Epidermal melanocyte (primary cell): ENCODE data around the gene RFC2.
"Not testable (repeated sequence)": the region's sequence is repeated elsewhere in the genome, so short reads cannot be mapped to it uniquely, and the experiment has no call there.

Experiments used
- DNase-seq: peaks from one replicate; pipeline ENCODE4 v3.0.0; 2011; ENCODE audit warnings: low spot score; ENCODE audit not compliant: insufficient read length

RFC2 gene

DNA sequence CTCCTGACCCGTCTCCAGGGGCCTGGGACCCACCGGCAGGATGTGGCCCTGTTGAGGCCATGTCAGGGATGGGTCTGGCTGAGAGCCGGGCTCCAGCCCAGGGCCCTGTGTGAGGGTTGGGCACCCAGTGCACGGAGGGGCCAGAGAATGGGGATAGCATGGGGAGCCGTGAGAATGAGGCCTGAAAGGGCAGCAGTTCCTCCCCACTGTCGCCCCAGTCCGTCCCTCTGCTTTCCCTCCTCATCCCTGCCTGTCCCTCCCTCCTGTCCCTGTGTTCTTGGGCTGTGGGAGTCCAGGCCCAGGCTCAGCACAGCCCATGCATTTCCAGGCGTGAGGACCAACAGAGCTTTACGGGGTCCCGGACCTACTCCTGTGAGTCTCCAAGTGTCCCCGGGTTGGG is 34.8 kb downstream of the RFC2 start:
- no peak for DNase-seq

DNA sequence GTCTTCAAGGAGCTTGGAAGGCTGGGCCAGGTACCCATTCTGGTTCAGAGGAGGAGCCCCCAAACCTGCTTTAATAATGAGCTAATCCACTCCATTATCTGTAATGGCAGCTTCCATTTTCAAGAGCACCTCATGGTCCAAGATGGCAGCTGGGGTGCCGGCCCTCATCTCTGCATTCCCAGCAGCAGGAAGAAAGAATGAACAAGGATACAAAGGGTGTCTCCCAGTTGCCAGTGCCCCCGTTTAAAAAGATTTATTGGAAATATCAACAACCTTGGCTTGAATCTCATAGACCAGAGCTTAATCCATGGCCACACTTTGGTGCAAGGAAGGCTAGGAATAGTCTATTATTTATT is 35.9 kb downstream of the RFC2 start:
- DNase-seq = no peak

DNA sequence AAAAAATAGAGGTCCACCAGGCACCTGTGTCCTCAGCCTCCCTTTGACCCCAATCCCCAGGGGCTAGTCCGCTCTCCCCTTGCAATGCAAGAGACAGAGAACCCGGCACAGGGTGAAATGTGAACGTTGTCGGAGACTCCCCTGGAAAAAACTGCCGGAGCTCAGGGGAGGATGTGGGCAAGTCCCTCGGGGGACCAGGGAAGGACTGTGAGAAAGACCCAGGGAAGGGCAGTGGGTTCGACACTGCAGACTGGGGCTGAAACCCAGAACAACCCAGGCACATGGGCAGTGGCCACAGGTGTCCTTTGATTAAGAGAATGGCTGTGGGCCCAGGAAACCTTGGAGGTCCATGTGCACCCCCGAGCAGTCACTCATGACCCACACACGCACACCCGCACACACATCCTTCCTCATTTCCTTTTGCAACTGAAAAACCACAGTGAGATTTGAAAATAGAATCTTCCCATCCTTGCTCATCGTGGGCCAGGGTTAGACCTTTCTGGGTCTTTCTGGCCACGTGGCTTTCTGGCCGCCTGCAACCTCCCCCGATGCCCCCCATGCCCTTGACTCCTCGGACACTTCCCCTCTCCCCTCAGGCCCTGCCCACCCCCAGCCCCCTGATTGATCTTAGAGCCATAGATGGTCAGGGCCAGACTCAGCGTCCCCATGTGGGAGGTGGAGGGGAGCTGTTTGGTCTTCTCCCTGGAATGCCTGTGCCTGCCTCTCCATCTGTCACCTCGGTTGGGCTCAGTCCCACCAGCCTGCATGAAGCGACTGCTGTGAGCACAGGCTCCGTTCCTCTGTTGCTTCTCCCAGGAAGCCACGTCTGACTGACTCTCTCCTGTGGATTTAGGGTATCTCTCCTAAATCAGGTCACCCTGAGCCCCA is 36.5 kb downstream of the RFC2 start:
- no peak for DNase-seq

DNA sequence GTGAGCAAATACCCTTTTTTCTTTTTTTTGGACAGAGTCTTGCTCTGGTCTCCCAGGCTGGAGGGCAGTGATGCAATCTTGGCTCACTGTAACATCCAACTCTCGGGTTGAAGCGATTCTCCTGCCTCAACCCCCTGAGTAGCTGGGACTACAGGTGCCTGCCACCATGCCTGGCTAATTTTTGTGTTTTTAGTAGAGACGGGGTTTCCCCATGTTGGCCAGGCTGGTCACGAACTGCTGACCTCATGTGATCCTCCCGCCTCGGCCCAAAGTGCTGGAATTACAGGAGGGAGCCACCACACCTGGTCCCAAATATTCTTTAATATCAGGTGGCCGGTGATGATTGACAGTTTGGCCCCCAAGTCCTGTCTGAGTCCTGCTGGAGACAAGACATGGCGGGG is 37.8 kb downstream of the RFC2 start:
- no peak for DNase-seq

DNA sequence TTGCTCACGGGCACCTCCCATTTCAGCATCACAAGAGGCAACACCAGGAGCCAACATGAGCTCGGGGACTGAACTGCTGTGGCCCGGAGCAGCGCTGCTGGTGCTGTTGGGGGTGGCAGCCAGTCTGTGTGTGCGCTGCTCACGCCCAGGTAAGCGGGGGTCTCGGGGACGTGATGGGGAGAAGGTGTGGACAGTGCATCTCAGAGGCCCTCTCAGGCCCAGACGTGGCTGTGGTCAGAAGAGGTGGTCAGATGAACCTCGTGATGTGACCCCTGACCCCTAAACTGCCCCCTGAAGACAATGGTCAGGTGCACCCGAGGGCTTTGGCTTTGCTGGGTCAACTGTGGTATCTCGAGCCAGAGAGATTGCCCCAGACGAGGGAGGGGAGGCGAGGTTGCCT is 38.3 kb downstream of the RFC2 start:
- no peak for DNase-seq

DNA sequence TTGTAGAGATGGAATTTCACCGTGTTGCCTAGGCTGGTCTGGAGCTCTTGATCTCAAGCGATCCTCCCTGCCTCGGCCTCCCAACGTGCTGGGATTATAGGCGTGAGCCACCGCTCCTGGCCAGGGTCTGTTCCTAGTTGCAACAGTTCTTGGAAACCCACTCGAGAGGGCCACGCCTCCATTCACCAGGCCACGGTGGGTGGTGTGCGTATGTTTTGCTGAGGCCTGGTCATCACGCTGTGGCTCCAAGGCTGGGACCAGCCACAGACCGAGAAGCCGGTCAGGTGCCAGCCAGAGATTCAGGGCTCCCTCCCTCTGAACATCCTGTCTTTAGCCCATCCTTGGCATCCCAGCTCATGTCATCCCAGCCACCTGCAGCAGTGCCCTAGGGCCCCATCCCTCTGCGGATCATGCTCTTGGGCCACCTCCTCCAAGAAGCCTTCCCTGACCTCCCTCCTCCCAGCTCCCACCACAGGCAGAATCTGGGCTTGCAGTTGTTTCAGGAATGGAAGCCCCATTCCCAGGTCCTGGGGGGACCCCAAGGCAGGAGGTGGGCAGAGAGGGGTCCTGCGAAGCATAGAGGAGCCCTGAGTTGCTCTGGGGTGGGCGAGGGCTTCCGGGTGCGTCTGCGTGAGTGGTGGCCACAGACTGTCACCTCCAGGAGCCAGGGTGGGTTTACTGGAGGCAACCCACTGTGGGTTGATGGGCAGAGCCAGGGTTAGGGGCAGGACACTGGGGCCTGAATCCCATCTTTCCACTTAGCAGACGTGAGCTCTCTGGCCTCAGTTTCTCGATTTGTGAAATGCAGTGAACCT is 39.2 kb downstream of the RFC2 start:
- no peak for DNase-seq

DNA sequence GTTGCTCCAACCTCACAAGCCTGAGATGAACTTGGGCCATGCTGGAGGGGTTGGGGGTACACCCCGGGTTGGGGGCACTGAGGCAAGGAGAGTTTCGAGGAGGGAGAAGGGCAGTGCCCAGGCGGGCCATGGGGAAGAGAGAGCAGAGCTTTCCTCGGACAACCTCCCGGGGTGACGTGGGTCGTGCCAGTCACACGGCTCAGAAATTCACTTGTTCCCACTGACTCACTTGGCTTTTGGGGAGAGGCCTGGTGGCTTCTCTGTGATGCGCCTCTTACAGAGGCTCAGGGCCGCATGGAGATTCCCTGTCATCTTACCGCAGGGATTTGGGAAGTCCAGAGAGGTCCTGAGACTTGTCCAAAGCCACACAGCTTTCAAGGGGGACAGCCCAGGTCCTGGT is 41.5 kb downstream of the RFC2 start:
- no peak for DNase-seq

DNA sequence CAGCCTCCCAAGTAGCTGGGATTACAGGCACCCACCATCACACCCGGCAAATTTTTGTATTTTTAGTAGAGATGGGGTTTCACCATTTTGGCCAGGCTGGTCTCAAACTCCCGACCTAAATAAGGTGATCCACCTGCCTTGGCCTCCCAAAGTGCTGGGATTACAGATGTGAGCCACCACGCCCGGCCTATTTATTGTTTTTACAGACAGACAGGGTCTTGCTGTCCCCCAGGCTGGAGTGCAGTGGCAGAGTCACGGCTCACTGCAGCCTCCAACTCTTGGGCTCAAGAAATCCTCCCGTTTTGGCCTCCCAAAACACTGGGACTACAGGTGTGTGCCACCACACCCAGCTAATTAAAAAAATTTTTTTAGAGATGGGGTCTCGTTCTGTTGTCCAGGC is 46.0 kb downstream of the RFC2 start:
- not testable (repeated sequence) for DNase-seq

DNA sequence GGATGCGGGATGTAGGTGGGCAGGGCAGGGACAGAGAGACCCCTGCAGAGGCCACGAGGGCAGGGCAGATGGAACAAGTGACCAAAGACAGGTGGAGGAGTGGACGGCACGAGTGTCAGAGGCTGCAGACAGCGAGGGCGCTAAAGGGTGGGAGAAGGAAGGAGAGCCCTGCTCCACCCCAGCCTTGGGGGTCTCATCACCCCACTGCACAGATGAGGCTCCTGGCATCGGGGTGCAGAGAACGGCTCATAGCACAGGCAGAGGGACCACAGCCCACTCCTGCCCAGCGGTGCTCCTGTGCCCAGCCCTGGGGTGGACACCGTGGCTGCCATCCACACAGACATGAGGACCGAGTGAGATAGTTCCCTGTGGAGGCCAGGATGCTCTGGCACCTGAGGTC is 46.6 kb downstream of the RFC2 start:
- no peak for DNase-seq

DNA sequence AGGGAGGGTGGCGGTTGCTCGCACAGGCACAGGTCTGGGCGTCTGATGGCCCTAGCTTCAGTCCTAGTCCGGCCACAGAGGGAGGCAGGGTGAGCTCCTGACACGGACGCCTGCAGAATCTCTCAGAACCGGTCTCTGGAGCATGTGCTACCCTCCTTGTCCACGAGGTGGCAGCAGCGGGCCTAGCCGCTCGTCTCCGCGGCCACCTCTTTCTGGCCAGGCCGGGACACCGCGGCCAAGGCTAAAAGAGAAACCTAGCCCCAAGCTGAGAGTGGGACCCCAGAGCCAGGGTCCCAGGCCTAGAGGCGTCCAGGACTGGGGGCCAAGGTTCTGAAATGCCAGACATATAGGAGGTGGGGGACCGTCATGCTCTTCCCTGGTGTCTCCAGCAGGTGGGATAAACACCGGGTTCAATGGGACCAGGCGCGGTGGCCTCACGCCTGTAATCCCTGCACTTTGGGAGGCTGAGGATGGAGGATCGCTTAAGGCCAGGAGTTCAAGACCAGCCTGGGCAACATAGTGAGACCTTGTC is 47.5 kb downstream of the RFC2 start:
- peak; percentile 80 for DNase-seq

DNA sequence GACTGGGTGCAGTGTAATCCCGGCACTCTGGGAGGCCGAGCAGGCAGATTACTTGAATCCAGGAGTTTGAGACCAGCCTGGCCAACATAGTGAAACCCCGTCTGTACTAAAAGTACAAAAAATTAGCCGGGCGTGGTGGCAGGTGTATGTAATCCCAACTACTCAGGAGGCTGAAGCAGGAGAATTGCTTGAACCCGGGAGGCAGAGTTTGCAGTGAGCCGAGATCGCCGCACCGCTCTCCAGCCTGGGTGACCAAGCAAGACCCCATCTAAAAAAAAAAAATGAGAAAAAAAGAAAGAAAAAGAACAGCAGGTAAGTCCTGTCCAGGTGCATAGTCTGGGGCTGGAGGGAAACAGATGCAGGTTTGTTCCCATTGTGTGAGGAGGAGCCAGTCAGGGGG is 48.1 kb downstream of the RFC2 start:
- DNase-seq = not testable (repeated sequence)

DNA sequence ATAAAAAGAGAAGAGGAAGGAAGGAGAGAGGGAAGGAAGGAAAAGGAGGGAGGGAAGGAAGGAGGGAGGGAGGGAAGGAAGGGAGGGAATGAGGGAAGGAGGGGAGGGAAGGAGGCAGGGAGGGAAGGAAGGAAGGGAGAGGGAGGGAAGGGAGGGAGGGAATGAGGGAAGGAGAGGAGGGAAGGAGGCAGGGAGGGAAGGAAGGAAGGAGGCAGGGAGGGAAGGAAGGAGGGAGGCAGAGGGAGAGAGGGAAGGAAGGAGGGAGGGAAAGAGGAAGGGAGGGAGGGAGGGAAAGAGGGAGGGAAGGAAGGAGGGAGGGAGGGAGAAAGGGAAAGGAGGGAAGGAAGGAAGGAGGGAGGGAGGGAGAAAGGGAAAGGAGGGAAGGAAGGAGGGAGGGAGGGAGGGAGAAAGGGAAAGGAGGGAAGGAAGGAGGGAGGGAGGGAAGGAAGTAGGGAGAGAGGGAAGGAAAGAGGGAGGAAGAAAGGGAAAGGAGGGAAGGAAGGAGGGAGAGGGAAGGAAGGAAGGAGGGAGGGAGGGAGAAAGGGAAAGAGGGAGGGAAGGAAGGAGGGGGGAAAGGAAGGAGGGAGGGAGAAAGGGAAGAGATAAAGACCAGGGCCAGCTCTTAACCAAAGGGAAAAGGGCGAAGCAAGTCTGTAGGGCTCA is 50.1 kb downstream of the RFC2 start:
- no peak for DNase-seq

DNA sequence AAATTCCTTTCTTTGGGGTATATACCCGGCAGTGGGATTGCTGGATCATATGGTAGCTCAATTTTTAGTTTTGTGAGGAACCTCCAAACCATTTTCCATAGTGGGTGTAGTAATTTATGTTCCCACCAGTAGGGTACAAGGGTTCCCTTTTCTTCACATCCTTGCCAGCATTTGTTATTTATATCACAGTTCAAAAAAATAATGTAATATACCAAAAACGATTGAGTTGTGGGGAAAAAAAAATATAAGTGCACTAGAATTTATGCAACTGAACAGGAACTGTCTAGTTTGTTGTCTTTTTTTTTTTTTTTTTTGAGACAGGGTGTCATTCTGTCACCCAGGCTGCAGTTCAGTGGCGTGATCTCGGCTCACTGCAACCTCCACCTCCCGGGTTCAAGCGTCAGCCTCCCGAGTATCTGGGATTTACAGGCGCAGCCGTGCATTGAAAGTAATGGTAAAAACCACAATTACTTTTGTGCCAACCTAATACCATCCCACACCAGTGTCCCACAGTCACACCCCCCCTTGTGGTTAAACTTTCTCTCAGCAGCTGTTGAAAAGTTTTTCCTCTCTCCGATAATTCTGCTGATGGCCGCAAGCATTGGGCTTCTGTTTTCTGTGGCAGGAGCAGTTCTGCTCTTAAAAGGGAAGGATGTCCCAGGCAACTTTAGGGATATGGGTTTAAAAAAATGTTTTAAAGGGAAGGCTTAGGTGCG is 51.2 kb downstream of the RFC2 start:
- peak; percentile 34 for DNase-seq

DNA sequence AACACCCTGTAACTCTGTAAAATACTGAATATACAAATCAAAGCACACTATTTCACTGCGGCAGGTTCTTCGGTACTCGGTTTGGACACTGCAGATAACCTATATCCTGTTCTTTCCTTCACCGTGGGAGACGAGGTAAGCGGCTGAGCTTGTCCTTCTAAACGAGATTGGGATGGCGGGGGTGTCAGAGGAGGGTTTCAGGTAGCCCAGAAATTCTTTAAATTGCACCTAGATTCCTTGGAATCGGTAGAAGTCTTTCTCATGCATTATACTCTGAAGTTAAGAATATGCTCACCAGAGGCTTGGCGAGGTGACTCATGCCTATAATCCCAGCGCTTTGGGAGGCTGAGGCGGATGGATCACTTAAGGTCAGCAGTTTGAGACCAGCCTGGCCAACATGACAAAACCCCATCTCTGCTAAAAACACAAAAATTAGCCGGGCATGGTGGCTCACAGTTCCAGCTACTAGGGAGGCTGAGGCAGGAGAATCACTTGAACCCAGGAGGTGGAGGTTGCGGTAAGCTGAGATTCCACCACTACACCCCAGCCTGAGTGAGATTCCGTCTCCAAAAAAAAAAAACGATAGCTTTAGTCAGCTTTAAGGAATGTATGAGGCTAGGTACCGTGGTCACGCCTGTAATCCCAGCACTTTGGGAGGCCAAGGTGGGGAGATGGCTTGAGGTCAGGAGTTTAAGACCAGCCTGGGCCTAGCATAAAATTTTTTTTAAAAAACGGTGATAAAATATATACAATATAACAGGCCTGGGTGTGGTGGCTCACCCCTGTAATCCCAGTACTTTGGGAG is 54.4 kb downstream of the RFC2 start:
- no peak for DNase-seq

DNA sequence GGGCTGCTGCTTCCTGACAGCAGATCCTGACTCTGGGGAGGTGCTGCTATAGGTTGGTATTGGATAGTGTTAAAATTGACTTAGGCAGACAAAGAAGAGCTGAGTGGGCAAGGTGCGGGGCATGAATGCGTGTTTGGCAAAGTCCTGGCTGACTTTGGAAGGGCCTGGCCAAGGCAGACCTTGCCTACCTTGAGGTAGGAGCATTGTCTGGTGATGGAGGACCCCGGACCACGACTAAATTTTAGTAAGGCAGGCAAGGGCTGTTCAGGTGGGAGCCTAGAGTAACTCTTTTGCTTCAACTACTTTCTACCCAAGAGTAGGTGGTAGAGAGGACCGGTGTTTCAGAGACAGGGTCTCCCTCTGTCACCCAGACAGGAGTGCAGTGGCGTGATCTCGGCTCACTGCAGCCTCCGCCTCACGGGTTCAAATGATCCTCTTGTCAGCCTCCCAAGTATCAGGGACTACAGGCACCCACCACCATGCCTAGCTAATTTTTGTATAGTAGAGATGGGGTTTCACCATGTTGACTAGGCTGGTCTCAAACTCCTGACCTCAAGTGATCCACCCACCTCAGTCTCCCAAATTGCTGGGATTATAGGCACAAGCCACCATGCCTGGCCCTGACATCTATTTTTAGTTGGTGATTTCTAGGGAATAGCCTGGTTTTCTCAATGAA is 56.6 kb downstream of the RFC2 start:
- DNase-seq = no peak

DNA sequence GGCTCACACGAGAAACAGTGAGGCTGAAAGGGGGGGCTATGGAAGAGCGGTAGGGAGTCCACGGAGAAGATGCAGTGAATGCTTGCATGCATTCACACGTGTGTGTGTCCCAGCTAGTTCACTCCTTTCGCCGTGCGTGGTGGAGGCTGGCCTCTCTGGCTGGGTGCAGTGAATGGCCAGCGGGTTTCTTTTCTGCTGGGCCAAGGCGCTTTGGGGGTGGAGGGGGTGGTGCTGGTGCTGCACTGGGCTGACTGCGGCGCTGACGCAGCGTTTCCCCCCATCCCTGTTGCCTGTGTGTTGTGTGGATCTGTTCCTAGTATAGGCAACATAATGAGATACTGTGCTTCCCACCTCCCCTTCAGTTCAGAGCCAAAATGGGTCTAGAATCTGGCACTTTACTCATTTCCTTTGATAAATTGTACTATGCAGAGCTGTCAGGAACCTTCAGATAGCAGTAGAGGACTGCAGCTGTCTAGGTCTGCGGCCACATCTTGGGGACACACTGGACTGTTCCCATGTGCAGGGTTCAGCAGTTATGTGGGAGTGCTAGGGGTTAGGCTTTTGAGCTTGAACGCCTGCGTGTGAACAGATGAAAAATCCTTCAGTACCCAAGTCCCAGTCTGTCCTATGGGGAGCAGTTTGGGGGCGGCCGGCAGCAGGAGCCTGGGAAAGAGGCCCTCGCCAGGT is 58.1 kb downstream of the RFC2 start:
- not testable (repeated sequence) for DNase-seq

DNA sequence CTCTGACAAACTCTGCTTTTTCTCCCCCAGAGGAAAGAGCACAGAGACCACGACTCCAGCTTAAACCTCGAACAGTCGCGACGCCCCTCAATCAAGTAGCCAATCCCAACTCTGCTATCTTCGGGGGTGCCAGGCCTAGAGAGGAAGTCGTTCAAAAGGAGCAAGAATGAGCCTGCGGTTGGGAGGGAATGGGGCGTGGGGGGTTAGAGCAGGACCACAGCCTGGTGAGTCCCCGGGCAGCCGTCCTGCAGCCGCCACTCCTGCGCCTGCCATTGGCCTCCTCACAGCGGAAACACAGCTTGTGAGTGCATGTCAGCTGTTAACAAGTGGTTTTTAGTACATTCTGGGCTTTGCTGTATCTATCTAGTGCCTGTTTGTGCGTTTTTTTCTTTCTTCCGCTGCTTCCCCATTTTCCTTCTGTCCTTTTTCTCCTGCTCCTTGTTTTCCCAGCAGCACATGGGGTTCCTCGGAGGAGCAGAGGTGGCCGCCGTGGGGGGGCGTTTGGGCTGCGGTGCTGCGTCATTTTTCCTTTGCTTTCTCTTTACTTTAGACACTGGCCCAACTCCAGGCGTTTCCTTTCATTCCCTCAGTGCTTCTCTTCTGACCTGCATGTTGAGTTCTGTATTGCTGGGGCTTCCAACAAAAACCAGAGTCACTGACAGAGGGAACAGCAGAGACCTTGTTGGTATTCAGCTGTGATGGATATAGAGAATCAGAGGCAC is 58.9 kb downstream of the RFC2 start:
- DNase-seq = not testable (repeated sequence)

DNA sequence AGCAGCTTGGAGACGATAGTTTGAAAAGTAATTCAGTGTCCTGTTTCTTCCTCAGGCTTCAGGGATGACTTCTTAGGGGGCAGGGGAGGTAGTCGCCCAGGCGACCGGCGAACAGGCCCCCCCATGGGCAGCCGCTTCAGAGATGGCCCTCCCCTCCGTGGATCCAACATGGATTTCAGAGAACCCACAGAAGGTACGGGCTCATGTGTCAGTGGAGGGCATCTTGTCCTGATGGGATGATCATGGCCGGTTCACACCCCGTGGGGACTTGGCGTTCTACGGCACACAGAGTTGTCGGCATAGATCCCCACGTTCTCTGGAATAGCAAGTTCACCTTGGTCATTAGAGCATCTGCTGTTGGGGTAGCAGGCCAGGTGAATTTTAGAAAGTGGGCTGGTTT is 59.5 kb downstream of the RFC2 start:
- DNase-seq = no peak

DNA sequence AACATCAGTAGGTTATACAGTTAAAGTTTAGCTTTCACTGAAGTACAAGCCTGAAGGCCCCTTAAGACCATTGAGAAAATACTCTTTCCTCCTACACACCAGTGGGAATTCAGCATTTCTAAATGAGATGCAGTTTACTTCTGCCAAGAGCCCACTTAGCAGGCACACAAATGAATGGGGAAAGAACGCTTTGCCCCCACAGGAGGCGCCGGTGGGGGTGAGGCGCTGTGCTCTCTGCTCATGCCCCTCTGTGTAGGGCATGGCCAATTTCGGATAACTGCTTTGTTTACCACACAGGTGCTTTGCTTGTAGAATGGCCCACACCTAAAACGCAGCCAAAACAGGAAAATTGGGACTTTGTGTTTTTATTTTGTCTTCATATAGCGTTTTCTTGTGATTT is 60.3 kb downstream of the RFC2 start:
- no peak for DNase-seq
